ENCODE measurements around the gene PLPPR4. TPM values are rescaled to one million over a fixed set of nuclear protein-coding genes. Genes with fewer than 3 reads are reported as not detected.

The PLPPR4 gene
- polyA plus RNA-seq, 1 of the 3 experiments (the other 2 are of a cell fraction) = 0.61 TPM

GRCh38 chr1:99315305-99315704 lies 51.0 kb downstream of the PLPPR4 start:
- Histone ChIP-seq H3K36me3 (replicated peaks in 1 of 2; ENCODE audit: control insufficient read depth in 1 of 2, insufficient read depth in 2 of 2, low read length in 1 of 2) (no peaks in the 10 kb centered on the region), H4K20me1 (ENCODE audit: insufficient read depth) (no peaks in the 10 kb centered on the region), H3K4me3 (ENCODE audit: low read depth in 2 of 2, low read length in 1 of 2) (no peak overlapping the region), H3K9me3 (peaks cover 5% of the 10 kb centered on the region; the same call in 1 of the 2 replicates), H3K9ac (no peak overlapping the region), H3K27me3 (ENCODE audit: insufficient read depth) (no peaks in the 10 kb centered on the region), H3K79me2 (ENCODE audit: insufficient read depth) (no peaks in the 10 kb centered on the region), H3K27ac (ENCODE audit: low read depth in 2 of 2, low read length in 1 of 2) (no peak overlapping the region), H3F3A (replicated peaks; ENCODE audit: insufficient read depth) (no peaks in the 10 kb centered on the region), H2AFZ (ENCODE audit: low read depth) (no peak overlapping the region), H3K4me2 (no peak overlapping the region), H3K4me1 (ENCODE audit: control insufficient read depth in 1 of 2, insufficient read depth in 2 of 2, low read depth in 1 of 2, low read length in 1 of 2) (no peaks in the 10 kb centered on the region), H3K9me2 (no peaks in the 10 kb centered on the region)
- TF ChIP-seq TEAD4 (IDR thresholded peaks at IDR 0.05; ENCODE audit: borderline replicate concordance, insufficient read depth) = no peak
- TF ChIP-seq ZBTB33 (IDR thresholded peaks at IDR 0.05; ENCODE audit: borderline replicate concordance, low read depth) = no peak
- no peak for TF ChIP-seq YY1 (IDR thresholded peaks at IDR 0.05; ENCODE audit: low read depth)
- 84% methylated on average over 1 of the region's 1 CpG for WGBS (ENCODE audit: low lambda C conversion rate)
- DNase-seq = no peak
- CTCF ChIA-PET = no interaction called here
- POLR2A ChIA-PET = no interaction called here

- no peaks in the 10 kb centered on the region for H3K79me2 ChIP-seq (ENCODE audit: insufficient read depth)
- no peak overlapping the region for H3K4me3 ChIP-seq (ENCODE audit: low read depth in 2 of 2, low read length in 1 of 2)
- no peaks in the 10 kb centered on the region for H3K27me3 ChIP-seq (ENCODE audit: insufficient read depth)
- H3K4me1 ChIP-seq (ENCODE audit: control insufficient read depth in 1 of 2, insufficient read depth in 2 of 2, low read depth in 1 of 2, low read length in 1 of 2) = no peaks in the 10 kb centered on the region; a peak in 1 of 4 replicates
- no peak overlapping the region for H3K27ac ChIP-seq (ENCODE audit: low read depth in 2 of 2, low read length in 1 of 2)
- ChIA-PET CTCF (interaction anchor here (0.7 to 2.1 kb wide), 11 partner anchors 14 to 385 kb away, joined by 3 to 6 read pairs (median 3); no protein-coding TSS in a partner anchor), POLR2A (no interaction called here)
- H3K9ac ChIP-seq = no peak overlapping the region
- no peaks in the 10 kb centered on the region for H3K9me3 ChIP-seq
- no peak for DNase-seq
- no peak overlapping the region for H2AFZ ChIP-seq (ENCODE audit: low read depth)
- no peak overlapping the region for H3K4me2 ChIP-seq
- 68% methylated on average over 3 of the region's 3 CpGs for WGBS (ENCODE audit: low lambda C conversion rate)
- no peaks in the 10 kb centered on the region for H3F3A ChIP-seq (replicated peaks; ENCODE audit: insufficient read depth)
- H3K36me3 ChIP-seq (replicated peaks in 1 of 2; ENCODE audit: control insufficient read depth in 1 of 2, insufficient read depth in 2 of 2, low read length in 1 of 2) = no peaks in the 10 kb centered on the region
- no peaks in the 10 kb centered on the region for H4K20me1 ChIP-seq (ENCODE audit: insufficient read depth)
- no peaks in the 10 kb centered on the region for H3K9me2 ChIP-seq
- TF ChIP-seq CTCF (IDR thresholded peaks at IDR 0.05) = peak; percentile 41
- TF ChIP-seq GABPA (IDR thresholded peaks at IDR 0.05; ENCODE audit: low read depth) = no peak
- peak; percentile 27 for TF ChIP-seq SMC3 (IDR thresholded peaks at IDR 0.05; ENCODE audit: low read depth, low read length)
- peak; percentile 38 for TF ChIP-seq RAD21 (IDR thresholded peaks at IDR 0.05; ENCODE audit: low read length)
- TF ChIP-seq EZH2phosphoT487 (IDR thresholded peaks at IDR 0.05; ENCODE audit: borderline replicate concordance, low read depth) = no peak
- no peak for TF ChIP-seq EP300 (IDR thresholded peaks at IDR 0.05; ENCODE audit: borderline replicate concordance in 1 of 2, low read depth in 1 of 2, low read length in 1 of 2)
- TF ChIP-seq IRF3 (IDR thresholded peaks at IDR 0.05; ENCODE audit: low read depth, low read length) = no peak
- TF ChIP-seq NRF1 (IDR thresholded peaks at IDR 0.05; ENCODE audit: low read depth, low read length) = no peak
- no peak for TF ChIP-seq PBX3 (IDR thresholded peaks at IDR 0.05)
- TF ChIP-seq JUND (IDR thresholded peaks at IDR 0.05) = no peak
- no peak for TF ChIP-seq MEF2A (IDR thresholded peaks at IDR 0.05; ENCODE audit: borderline replicate concordance, low read depth)
- TF ChIP-seq MXI1 (IDR thresholded peaks at IDR 0.05; ENCODE audit: low read depth, low read length) = no peak
- TF ChIP-seq MAX (IDR thresholded peaks at IDR 0.05; ENCODE audit: low read depth) = no peak
- TF ChIP-seq FOXJ3 (CRISPR knock-in tag; IDR thresholded peaks at IDR 0.05) = no peak
- TF ChIP-seq RXRA (IDR thresholded peaks at IDR 0.05; ENCODE audit: borderline replicate concordance, low read depth) = no peak
- no peak for TF ChIP-seq SIN3A (IDR thresholded peaks at IDR 0.05; ENCODE audit: borderline replicate concordance, low read depth, low read length)
- no peak for TF ChIP-seq RCOR1 (IDR thresholded peaks at IDR 0.05; ENCODE audit: low read length)
These were observed 62.1 kb downstream of the PLPPR4 start for GRCh38 chr1:99326215-99326949.
